HUES6 (cell line): ENCODE measurements around the gene CYP2B6.

Source experiments
- H3K27ac ChIP-seq: 2 replicates; pipeline ENCODE4 v1.7.0; 2013; ENCODE audit warnings: low read depth, mild to moderate bottlenecking, low read length, inconsistent platforms
- H3K27me3 ChIP-seq: 2 replicates; pipeline ENCODE4 v1.6.1; 2013; ENCODE audit warnings: low read length; ENCODE audit not compliant: control insufficient read depth, insufficient read depth
- H3K36me3 ChIP-seq: 2 replicates; pipeline ENCODE4 v1.6.1; 2013; ENCODE audit warnings: low read length; ENCODE audit not compliant: control insufficient read depth, insufficient read depth
- H3K4me1 ChIP-seq: 2 replicates; pipeline ENCODE4 v1.6.1; 2013; ENCODE audit warnings: low read length; ENCODE audit not compliant: control insufficient read depth, insufficient read depth
- H3K4me3 ChIP-seq: 2 replicates; pipeline ENCODE4 v1.5.1; 2013; ENCODE audit warnings: low read depth, low read length
- H3K9ac ChIP-seq: one replicate; pipeline ENCODE4 v1.6.1; 2013; ENCODE audit warnings: mild to moderate bottlenecking, low read length
- H3K9me3 ChIP-seq: 2 replicates; pipeline ENCODE4 v1.6.1; 2013; ENCODE audit warnings: low read depth, low read length; ENCODE audit not compliant: control insufficient read depth, insufficient read depth

The CYP2B6 gene

DNA sequence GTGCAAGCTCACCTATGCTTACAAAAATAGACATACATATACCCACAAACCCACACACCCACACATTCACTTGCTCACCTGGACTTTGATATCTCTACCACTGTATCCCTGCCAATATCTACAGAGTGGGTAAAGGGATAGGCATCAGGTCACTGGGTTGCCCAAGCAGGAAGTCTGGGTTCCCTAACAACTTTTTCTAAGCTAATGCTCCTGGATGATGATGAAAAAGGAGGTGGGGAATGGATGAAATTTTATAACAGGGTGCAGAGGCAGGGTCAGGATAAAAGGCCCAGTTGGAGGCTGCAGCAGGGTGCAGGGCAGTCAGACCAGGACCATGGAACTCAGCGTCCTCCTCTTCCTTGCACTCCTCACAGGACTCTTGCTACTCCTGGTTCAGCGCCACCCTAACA, at the start of gene CYP2B6:
CYP2B6 (plus strand) TSS at position 311 of the 410 bp plus-strand sequence; CDS start at position 335, 24 bp downstream.
- H3K27me3 ChIP-seq, result no peaks in the 10 kb centered on the region
- no peak within 1 kb of the TSS for H3K9ac ChIP-seq
- no peak within 1 kb of the TSS for H3K4me3 ChIP-seq
- no peaks in the 10 kb centered on the region for H3K9me3 ChIP-seq
- H3K4me1 ChIP-seq, result no peaks in the 10 kb centered on the region
- no peaks in the 10 kb centered on the region for H3K36me3 ChIP-seq
- no peak within 1 kb of the TSS for H3K27ac ChIP-seq

GRCh38 chr19:40941481-40942219, 49.4 kb upstream of the CYP2B6 start:
- Histone ChIP-seq H3K36me3 (no peaks in the 10 kb centered on the region), H3K9me3 (peaks cover 8% of the 10 kb centered on the region), H3K4me1 (no peaks in the 10 kb centered on the region), H3K9ac (no peak overlapping the region), H3K4me3 (no peak overlapping the region), H3K27me3 (peaks cover 13% of the 10 kb centered on the region), H3K27ac (no peak overlapping the region)

DNA sequence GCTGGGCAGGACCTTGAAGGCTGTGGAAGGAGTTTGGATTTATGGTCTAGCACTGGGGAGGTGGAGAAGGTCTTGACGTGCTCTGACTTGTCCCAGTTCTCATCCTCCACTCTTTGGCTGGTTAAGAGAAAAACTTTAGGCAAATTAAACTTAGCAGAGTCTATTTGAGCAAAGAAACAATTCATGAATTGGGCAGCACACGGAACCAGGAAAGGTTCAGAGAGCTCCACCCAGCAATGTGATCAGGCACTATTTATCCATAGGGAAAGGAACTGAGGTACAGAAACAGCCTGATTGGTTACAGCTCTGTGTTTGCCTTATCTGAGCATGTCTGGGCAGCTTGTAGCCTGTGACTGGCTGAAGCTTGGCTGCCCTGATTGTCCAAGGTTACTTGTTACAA, 45.4 kb upstream of the CYP2B6 start:
- Histone ChIP-seq H3K36me3 (no peaks in the 10 kb centered on the region), H3K27me3 (peaks cover 13% of the 10 kb centered on the region), H3K27ac (no peak overlapping the region), H3K4me3 (no peak overlapping the region), H3K9ac (no peak overlapping the region), H3K9me3 (peaks cover 9% of the 10 kb centered on the region), H3K4me1 (no peaks in the 10 kb centered on the region)

DNA sequence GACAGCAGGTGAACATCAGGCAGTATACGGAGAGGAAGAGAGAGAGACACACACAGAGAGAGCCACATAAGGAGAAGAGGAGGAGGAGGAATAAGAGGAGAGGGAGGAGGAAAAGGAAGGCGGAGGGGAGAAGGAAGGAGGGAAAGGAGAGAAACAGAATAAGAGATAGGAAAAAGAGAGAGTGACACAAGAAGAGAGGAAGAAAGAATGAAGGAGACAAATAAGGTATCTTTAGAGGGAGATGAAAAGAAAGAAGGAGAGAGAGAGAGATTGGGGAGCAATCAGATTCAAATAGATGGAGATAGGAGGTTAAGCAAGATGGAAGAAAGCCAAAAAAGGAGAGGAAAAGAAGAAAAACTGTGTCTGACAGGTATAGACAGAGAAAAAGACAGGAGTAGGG, 44.0 kb upstream of the CYP2B6 start:
- Histone ChIP-seq H3K36me3 (no peaks in the 10 kb centered on the region), H3K4me3 (no peak overlapping the region), H3K9me3 (peaks cover 17% of the 10 kb centered on the region), H3K27ac (no peak overlapping the region), H3K9ac (no peak overlapping the region), H3K27me3 (peaks cover 6% of the 10 kb centered on the region), H3K4me1 (no peaks in the 10 kb centered on the region)

- H3K9me3 ChIP-seq, result peaks cover 17% of the 10 kb centered on the region
- H3K4me1 ChIP-seq, result no peaks in the 10 kb centered on the region
- no peaks in the 10 kb centered on the region for H3K36me3 ChIP-seq
- no peak overlapping the region for H3K4me3 ChIP-seq
- peaks cover 5% of the 10 kb centered on the region; the same call in 1 of the 2 replicates for H3K27me3 ChIP-seq
- no peak overlapping the region for H3K9ac ChIP-seq
- no peak overlapping the region for H3K27ac ChIP-seq
Measured at GRCh38 chr19:40947573-40947972, 43.5 kb upstream of the CYP2B6 start.

- Histone ChIP-seq H3K36me3 (no peaks in the 10 kb centered on the region), H3K4me3 (no peak overlapping the region), H3K9me3 (peaks cover 27% of the 10 kb centered on the region), H3K27ac (no peak overlapping the region), H3K4me1 (no peaks in the 10 kb centered on the region), H3K9ac (no peak overlapping the region), H3K27me3 (no peaks in the 10 kb centered on the region)
Measured at GRCh38 chr19:40948580-40949299, 42.3 kb upstream of the CYP2B6 start.

GRCh38 chr19:40954573-40954972, 36.5 kb upstream of the CYP2B6 start:
- Histone ChIP-seq H3K9me3 (peaks cover 52% of the 10 kb centered on the region), H3K27ac (no peak overlapping the region), H3K9ac (no peak overlapping the region), H3K27me3 (peaks cover 7% of the 10 kb centered on the region; the same call in 1 of the 2 replicates), H3K4me3 (no peak overlapping the region), H3K36me3 (no peaks in the 10 kb centered on the region), H3K4me1 (no peaks in the 10 kb centered on the region)

DNA sequence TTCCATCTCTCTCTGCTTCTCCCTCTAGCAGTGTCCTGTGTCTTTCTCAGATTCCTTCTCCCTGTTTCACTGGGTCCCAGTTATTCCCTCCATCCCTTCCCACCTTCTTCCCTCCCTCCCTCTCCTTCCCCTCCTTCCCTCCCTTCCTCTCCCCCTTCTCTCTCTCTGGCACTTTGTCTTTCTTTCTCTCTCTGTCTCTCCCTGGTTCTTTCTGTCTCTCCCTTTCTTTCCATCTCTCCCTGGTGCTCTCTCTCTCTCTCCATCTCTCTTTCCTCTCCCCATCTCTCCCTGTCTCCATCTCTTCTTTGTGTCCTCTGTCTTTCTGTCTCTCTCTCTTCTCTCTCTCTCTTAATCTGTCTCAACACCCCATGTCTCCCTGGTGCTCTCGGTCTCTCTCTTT, 31.7 kb upstream of the CYP2B6 start:
- peaks cover 19% of the 10 kb centered on the region for H3K27me3 ChIP-seq
- H3K4me3 ChIP-seq, result no peak overlapping the region
- H3K9ac ChIP-seq, result no peak overlapping the region
- H3K9me3 ChIP-seq, result peaks cover 35% of the 10 kb centered on the region
- H3K27ac ChIP-seq, result no peak overlapping the region
- H3K36me3 ChIP-seq, result no peaks in the 10 kb centered on the region
- no peaks in the 10 kb centered on the region for H3K4me1 ChIP-seq

- Histone ChIP-seq H3K4me3 (no peak overlapping the region), H3K9me3 (peaks cover 28% of the 10 kb centered on the region), H3K27me3 (peaks cover 19% of the 10 kb centered on the region), H3K9ac (no peak overlapping the region), H3K36me3 (no peaks in the 10 kb centered on the region), H3K4me1 (no peaks in the 10 kb centered on the region), H3K27ac (no peak overlapping the region)
Measured at GRCh38 chr19:40960062-40960685, 30.9 kb upstream of the CYP2B6 start.

DNA sequence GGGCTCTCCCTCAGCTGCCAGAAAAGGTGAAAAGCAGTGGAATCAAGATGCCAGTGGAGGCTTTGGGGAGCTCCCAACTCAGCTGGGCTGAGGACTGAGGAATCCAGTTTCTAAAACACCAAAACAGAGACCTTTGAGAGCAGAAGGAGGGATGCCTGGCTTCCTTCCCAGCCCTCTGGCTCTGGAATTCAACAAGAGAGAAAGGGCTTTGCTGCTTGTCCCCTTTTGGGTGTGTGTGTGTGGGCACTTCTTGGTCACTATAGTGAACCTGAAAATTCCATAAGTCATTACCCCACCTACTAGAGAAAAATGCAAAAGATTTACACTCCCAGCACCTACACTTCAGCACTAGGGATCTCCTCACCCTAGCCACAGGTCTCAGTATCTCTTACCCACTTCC, 30.3 kb upstream of the CYP2B6 start:
- Histone ChIP-seq H3K4me3 (no peak overlapping the region), H3K9me3 (peaks cover 22% of the 10 kb centered on the region), H3K27ac (no peak overlapping the region), H3K27me3 (peaks cover 19% of the 10 kb centered on the region), H3K4me1 (no peaks in the 10 kb centered on the region), H3K36me3 (no peaks in the 10 kb centered on the region), H3K9ac (no peak overlapping the region)

GRCh38 chr19:40962460-40962961, 28.6 kb upstream of the CYP2B6 start:
- Histone ChIP-seq H3K4me1 (no peaks in the 10 kb centered on the region), H3K27ac (no peak overlapping the region), H3K27me3 (peaks cover 19% of the 10 kb centered on the region), H3K9me3 (peaks cover 10% of the 10 kb centered on the region), H3K9ac (no peak overlapping the region), H3K36me3 (no peaks in the 10 kb centered on the region), H3K4me3 (no peak overlapping the region)
